IPS DF 19.7 (cell line): ENCODE measurements around the gene ADGRD1.
"Not testable (repeated sequence)": the region's sequence is repeated elsewhere in the genome, so short reads cannot be mapped to it uniquely, and the experiment has no call there.

Experiments
- DNase-seq: peaks from one replicate; pipeline ENCODE4 v3.0.0-alpha.2; 2013; ENCODE audit warnings: low read depth, low spot score

ADGRD1 gene

DNA sequence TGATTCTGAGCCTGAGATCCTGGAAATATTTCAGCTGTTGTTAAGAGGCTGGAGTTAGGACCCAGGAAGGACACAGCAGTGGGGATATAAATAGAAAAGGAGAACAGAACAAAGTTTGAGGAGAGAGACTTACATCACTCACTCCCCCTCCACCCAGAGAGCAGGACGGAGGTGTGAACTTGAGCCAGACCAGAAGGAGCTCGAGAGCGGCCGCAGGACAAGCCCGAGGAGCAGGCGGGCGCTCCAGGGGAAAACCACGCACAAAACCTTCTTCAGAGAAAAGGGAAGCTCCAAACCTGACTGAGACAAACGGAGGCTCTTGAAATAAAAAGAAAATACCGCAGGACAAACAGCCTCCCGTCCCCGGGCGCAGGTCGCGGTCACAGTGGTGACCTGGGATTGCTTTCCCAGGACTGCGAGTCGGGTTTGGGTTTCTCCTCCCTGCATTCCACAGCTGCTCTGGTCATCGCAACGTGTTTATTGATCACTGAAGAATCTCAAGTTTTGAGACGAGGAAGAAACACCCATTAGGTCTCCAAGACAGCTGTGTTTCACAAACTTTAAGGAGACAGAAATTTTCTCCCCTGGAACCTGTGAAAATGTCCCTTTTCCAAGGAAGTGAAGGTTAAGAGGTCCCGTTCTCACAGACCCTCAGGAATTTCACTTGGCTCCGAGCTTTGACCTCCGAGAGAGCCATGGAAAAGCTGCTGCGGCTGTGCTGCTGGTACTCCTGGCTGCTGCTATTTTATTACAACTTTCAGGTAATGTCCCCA lies at the start of gene ADGRD1:
ADGRD1 (plus strand) TSS at position 137 of the 773 bp plus-strand sequence; CDS start at position 696, 559 bp downstream.
- DNase-seq = no peak

DNA sequence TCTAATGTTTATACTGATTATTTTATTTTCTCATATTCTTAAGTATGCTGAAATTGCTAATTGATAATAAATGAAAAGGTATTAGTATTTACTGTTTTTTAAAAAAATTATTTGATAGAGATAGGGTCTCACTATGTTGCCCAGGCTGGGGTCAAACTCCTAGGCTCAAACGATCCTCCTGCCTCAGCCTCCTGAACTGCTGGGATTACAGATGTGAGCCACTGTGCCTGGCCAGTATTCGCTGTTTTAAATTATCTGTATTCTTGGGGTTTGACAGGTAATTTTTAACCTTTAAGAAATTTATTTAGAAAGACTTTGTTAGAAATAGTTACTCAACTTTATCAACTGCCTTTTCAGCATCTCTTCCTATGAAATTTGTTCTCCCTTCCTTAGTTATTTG lies 49.6 kb upstream of the ADGRD1 start:
- DNase-seq = no peak

DNA sequence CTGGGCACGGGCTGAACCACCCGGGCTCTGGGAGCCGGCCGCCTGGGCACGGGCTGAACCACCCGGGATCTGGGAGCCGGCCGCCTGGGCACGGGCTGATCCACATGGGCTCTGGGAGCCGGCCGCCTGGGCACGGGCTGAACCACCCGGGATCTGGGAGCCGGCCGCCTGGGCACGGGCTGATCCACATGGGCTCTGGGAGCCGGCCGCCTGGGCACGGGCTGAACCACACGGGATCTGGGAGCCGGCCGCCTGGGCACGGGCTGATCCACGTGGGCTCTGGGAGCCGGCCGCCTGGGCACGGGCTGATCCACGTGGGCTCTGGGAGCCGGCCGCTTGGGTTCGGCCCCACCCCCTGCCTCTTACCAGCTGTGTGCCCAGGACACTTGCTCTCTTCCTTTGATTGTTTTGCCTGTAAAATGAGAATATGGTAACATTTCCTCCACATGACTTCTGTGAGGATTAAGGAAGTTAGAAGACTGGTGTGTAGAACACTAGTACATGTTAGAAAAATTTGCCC lies 48.7 kb upstream of the ADGRD1 start:
- not testable (repeated sequence) for DNase-seq

DNA sequence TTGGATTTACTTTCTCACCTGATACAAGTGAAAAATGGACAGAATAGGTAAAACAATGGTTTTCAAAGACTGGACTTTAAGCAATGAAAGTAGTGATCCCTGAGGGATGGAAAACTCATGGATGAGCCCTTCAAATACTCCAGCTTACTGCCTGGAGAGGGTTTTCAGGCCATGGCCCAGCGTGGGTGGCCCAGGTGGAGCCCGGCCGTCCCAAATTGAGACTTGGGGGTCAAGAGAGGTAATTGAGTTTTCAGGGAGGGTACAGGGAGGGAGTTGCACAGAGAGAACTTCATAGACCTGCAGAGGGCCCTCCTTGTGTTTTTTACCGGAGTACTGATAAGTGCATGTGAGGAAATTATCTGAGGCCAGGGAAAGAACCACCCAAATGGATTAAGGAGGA lies 44.6 kb upstream of the ADGRD1 start:
- no peak for DNase-seq

DNA sequence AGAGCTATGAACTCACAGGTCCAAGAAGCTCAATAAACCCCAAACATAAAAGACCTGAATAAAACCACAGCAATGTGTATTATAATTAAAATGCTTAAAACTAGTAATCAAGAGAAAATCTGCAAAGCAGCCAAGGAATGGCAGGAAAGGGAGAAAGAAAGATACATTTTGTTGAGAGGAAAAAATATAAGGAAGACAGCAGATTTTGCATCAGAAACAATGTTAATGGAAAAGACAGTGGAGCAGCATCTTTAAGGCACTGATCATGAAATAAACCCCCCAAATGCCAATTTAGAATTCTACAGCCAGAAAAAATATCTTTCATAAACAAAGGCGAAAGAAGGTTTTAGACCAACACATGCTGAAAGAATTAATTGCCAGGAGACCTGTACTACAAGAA lies 42.5 kb upstream of the ADGRD1 start:
- no peak for DNase-seq

DNA sequence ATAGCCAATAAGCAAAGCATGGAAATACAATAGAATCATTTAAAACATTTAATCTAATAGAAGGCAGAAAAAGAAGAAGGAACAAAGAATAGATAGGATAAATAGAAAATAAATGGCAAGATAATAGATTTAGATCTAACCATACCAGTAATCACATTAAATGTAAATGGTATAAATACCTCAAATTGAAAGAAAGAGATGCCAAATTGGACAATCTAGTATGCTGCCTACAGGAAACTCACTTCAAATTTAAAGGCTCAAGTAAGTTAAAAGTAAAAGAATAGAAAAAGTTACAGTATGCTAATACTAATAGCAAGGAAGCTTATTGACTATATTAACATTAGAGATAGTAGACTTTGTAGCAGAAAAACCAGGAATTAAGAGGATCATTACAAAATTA lies 41.8 kb upstream of the ADGRD1 start:
- no peak for DNase-seq

DNA sequence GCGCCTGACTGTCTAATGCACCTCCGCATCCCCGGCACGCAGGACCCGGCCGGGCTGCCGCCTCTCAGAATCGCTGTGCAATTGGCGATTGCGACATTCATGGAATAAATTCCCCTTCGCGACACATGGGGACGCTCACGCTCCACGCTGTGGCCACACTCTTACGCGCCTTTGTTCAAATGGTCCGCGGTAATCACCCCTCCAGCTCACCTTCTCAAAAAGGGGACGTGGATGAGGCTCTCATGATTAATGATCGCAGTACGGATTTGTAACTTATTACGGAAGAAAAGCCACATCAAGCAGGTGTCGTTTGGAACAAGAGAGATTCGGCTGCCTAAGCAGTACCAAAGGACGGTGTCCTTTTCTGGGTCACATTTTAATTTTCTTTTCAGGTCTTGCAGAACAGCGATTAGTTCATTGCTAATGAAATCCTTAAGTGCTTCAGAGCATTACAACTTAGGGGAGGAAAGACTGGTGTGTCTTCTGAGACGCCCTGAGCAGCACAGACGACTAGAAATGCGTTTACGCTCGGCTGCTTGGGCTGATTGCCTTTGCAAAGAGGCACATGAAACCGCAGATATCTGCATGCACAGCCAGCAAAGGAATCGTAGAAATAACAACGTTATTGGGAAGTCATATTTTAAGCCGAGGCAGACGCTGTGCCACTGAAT lies 37.3 kb upstream of the ADGRD1 start:
- DNase-seq = peak; percentile 30

DNA sequence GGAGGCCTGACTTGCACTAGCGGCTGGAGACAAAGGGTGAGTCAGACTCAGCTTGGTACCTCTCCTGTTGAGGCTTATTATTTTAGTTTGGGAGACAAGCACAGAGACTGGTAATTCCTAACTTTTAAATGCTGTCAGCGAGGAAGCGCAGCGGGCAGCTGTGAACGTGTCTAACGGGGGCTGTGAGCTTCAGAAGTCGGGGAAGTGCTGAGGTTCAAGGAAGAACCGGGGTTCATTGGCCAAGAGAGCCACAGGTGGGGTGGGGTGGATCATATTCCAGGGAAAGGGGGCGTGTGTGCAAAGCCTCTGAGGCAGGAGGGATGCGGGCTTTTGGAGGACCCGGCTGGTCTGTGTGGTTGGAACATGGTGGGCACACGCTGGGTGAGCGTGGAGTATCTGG lies 36.1 kb upstream of the ADGRD1 start:
- DNase-seq = no peak

DNA sequence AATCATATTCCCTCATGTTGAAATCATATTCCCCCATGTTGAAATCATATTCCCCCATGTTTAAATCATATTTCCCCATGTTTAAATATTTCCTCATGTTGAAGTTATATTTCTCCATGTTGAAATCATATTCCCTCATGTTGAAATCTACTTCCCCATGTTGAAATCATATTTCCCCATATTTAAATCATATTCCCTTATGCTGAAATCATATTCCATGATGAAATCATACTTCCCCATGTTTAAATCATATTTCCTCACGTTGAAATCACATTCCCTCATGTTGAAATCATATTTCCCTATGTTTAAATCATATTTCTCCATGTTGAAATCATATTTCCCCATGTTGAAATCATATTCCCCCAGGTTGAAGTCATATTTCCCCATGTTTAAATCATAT lies 34.6 kb upstream of the ADGRD1 start:
- DNase-seq = no peak

DNA sequence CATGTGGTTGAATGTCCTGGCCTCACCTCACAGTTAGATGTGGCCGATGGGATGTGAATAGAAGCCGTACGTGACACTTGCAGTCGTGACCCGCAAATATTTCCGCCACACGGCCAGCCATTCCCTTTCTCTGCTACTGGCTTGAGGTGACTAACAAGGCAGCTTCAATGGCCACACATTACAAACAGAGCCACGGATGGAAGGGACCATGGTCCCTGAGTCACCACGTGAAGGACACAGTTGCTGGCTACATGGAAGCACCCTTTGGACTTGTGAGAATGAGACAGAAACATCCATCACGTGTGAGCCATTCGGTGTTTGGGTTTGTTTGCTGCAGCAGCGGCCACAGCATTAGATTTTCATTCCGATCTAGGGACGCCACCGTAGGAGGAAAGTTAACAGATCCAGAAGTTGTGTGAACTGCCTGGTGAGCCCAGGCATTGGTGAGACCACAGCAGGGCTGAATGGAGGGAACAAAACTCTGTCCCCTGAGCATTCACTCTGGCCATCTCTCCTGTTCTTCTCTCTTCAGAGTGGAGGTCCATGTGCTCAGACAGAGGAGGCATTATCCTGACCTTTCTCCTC lies 33.5 kb upstream of the ADGRD1 start:
- DNase-seq = no peak

DNA sequence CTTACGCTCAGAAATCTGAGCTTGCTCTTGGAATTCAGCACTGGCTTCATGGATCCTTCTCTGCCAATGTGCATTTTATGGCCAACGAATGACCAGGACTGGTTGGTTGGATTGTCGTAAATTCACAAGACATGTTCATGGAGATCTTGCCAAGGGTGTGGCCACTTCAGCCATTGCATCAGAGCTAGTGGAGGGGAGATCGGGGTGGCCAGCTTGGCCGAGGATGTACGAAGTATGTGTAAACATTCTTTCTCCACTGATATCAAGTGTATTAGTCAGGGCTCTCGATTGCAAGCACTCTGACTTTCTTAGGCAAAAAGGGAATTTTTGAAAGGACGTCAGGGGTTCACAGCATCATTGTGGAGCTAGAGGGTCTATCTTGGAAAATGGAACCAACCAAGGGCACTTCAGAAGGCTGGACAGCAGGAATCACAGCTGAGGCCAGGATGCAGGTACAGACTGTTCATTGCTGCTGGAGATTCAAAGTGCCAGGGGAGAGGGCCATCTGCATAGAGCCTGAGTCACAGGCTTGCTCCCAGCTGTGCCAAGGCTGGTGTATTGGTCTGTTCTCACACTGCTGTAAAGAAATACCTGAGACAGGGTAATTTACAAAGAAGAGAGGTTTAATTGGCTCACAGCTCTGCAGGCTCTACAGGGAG lies 32.9 kb upstream of the ADGRD1 start:
- no peak for DNase-seq

DNA sequence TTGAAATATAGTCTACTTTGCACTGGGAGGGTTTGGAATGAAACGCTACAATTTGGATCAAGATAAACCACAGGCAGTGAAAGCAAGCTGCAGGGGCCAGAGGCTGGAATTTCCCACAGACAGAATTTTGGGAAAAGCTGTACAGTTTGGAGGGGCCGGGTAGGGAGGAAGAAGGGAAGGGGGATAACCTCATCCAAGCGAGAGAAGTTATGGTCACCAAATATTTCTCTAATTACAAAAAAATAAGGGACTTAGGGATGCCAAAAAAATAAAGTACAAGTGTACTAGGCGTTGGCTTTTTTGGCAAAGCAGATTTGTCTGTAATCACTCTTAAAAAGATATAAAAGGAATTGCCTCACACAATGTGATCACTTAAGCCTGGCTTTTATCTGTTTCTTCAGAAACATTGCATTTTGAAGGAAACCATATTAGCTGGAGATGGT lies 31.2 kb upstream of the ADGRD1 start:
- no peak for DNase-seq

DNA sequence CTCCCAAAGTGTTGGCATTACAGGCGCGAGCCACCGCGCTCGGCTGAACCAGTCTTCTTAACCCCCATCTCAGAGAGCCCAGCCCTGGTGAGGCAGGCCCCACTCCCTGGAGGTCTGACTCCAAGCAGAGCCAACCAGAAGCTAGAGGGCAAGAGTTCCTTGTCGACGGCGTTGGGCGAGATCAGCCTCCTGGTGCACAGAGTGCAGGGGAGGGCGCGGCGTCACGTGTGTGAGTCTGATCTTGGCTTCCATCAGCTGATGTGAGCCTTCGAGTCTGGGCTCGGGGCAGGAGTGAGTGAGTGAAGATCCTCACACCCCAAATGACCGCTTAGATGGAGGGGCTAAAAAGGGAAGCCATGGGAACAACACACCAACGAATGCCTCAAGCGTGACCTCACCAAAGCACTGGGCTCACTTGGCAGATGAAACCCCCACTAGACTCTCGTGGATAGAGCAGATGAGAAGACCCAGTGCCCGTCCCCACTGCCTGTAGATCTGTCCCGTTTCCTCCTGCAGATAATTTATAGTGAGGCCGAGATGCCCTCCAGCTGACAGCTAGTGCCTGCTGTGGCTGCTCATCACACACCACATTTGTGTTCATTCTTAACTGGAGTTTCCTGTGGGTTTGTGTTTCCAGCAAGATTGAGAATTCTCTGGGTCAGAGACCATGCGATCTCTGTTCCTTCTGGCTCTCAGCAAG lies 28.6 kb upstream of the ADGRD1 start:
- DNase-seq = no peak

DNA sequence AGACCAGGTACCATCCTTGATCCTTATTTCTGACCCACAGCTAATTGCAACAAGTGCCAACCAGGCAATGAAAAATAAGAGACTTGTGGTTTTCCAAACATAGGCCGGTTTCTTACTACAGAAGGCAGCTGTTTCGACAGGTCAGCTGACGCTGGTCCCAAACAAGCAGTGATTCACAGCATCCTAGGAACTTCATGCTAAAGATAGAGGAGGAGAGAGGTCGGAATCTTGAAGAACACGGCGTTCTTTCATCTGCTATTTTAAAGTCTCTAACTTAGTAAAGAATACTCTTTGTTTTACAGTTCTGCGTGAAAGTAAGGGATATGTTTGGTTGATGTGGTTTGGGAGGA lies 28.1 kb upstream of the ADGRD1 start:
- no peak for DNase-seq

DNA sequence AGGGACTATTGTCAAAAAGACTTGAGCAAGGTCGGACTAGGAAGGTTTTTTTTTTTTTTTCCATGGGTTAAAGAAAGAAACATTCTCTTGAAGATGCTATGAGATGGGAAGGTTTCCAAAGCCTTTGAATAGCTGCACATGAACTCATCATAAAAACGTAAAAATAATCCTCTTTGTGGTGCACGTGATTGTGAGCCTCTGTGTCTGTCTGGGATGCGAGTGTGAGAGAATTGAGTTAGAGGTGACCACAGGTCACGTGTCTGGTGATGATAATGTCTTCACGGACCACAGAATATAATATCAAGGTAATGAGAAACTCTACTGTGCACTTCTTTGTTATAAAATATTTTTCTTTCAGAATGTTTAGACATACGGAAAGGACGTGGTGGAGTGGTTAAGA lies 24.3 kb upstream of the ADGRD1 start:
- no peak for DNase-seq

DNA sequence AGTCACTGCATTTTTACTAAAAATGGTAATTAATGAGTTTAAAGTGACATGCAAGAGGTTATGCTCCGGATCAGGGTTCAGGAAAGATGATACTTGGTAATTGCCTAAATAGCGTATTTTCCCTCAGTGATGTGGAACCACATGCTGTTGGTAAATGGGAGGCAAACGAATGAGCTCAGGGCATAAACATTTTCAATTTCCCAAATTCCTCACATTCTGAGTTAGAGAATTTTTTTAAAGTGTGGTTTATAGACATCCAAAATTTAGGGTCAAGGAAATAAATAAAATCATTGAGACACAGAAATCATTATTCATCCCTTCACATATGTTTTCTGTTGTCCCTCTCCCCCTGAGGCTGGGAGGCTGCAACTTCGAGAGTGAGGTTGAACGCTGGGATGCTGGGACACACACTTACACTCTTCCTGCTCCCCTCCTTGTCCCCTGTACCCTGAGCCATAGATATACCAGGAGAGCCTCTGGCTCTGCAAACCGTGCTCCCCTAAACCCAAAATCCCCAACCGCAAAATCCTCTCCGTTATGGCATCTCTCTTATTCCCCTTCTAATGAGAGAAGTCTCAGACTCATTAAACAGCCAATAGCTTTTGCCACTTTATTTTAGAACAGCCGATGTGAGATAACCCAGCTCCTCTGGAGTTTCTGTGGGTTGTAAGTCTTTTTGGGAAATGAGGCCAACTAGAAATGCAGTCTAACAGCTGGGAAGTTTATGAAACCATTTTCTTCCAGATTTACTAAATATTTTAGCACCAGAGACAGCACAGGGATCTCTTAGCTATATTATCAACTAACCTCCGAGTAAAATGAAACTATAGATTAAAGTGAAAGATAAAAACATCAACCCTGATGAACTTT lies 21.4 kb upstream of the ADGRD1 start:
- DNase-seq = no peak

DNA sequence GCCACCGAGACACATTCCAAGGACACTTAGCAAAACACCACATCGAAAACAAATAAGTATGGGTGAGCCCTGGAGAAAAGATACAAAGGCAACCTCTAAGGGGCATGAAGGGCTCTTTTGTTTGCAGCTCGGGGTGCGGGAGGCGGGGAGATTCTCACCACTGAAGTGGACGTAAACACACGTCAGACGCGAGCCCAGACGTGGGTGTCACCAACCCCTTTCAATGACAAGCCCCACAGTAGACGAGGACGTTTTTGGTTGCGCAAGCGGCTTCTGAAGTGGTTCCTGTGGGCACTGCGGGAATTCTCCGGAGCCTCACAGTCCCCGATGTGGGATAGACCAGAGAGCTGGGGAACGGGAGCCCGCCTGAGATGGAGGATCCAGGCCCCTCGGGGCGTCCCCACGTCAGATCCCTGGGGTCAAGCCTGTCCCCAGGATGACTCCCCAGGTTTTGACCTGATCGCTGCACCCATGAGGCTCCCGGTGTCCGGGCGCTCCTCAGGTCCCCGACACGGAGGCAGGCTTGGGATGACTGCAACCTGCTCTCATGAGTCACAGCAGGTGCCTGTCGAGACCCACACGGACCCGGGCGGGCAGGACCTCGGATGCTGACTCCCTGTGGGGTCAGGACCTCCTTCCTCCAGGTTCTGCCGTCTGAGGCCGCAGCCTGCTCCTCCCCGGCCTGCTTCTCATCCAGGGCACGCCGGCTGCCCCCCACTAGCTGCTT lies 20.3 kb upstream of the ADGRD1 start:
- no peak for DNase-seq

DNA sequence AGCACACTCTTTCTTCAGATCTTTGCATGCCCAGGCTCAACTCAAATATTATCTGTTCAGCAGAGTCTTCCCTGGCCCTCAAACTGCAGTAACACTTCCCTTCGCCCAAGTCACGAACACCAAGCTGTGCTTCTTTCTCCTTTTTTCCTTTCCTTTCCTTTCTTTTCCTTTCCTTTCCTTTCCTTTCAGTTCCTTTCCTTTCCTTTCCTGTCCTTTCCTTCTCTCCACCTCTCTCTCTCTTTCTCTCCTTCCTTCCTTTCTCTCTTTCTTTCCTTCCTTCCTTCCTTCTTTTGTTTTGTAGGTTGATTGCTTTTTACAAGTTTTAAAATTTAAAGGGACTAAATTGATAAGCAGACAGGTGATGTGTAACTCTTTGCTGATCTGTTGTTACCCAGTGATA lies 19.0 kb upstream of the ADGRD1 start:
- DNase-seq = no peak

DNA sequence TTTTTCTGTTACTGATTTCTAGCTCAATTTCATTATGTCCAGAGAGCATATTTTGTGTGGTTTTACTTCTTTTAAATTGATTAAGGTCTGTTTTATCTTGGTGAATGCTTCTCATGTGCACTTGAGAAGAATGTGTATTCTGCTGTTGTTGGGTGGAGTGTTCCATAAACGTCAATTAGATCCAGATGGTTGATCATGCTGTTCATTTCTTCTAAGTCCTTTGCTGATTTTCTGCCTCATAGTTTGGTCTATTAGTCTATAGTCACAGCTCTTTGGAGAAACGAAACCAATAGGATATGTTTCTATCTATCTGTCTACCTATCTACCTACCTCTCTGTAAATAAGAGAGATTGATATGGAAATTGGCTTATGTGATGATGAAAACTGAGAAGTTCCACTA lies 17.1 kb upstream of the ADGRD1 start:
- DNase-seq = no peak

DNA sequence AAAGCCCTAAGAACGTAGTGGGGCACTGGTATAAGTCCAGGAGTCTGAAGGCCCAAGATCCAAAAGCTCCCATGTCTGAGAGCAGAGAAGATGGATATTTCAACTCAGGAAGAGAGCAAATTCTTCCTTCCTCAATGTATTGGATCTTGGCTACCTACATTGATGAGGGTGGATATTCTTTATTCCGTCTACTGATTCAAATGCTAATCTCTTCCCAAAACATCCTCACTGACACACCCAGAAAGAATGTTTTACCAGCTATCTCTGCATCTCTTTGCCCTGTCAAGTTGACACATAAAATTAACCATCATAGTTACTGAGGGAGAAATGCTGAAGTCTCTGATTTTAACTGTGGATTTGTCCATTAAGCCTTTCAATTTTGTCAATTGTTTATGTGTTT lies 16.6 kb upstream of the ADGRD1 start:
- no peak for DNase-seq
